Activated T-helper 1 cell treated with anti-CD3 and anti-CD28 coated beads, Interleukin-12 subunit alpha, Interleukin-12 subunit beta, Interleukin-2, Interleukin-4 antibody, amounts not matched to agents 30 ng/mL and 10 ng/mL and 1 ng/mL, durations not matched to agents 14 hours and 24 hours and 36 hours (primary cell): ENCODE results near the gene VEGFB. TPM values are rescaled to one million over a fixed set of nuclear protein-coding genes. Genes with fewer than 3 reads are reported as not detected.
A peak's percentile ranks its signal among the peaks of the same experiment; 100 is the strongest.

Experiments used
- DNase-seq: peaks from one replicate; pipeline ENCODE4 v3.0.0; 2021; ENCODE audit warnings: low spot score
- H3K27ac Mint-ChIP-seq: one replicate; pipeline ENCODE4 v1.8.0; 2021; ENCODE audit warnings: mild to moderate bottlenecking, mixed read lengths
- H3K27me3 Mint-ChIP-seq: one replicate; pipeline ENCODE4 v1.8.0; 2022; ENCODE audit warnings: mild to moderate bottlenecking, moderate library complexity, mixed read lengths; ENCODE audit not compliant: insufficient read depth
- H3K36me3 Mint-ChIP-seq: one replicate; pipeline ENCODE4 v1.8.0; 2021; ENCODE audit warnings: low read depth, mixed read lengths
- H3K4me1 Mint-ChIP-seq: one replicate; pipeline ENCODE4 v1.8.0; 2021; ENCODE audit warnings: low read depth, mixed read lengths
- H3K4me3 Mint-ChIP-seq: one replicate; pipeline ENCODE4 v1.8.0; 2021; ENCODE audit warnings: mild to moderate bottlenecking, moderate library complexity, mixed read lengths
- H3K9me3 Mint-ChIP-seq: one replicate; pipeline ENCODE4 v1.8.0; 2021; ENCODE audit warnings: mixed read lengths
- intact Hi-C: fragments of 100-400 bp; cut with micrococcal nuclease; formaldehyde crosslinking; loops from one replicate; pipeline ENCODE4 v1.15.1; 2024
- total RNA-seq: library from RNA; stranded (reverse); gene quantifications from 2 replicates; pipeline ENCODE4 v1.2.3, GENCODE V29; 2022

Gene VEGFB
- total RNA-seq, 1 donor from 2014 or later, result 60.2 TPM

DNA sequence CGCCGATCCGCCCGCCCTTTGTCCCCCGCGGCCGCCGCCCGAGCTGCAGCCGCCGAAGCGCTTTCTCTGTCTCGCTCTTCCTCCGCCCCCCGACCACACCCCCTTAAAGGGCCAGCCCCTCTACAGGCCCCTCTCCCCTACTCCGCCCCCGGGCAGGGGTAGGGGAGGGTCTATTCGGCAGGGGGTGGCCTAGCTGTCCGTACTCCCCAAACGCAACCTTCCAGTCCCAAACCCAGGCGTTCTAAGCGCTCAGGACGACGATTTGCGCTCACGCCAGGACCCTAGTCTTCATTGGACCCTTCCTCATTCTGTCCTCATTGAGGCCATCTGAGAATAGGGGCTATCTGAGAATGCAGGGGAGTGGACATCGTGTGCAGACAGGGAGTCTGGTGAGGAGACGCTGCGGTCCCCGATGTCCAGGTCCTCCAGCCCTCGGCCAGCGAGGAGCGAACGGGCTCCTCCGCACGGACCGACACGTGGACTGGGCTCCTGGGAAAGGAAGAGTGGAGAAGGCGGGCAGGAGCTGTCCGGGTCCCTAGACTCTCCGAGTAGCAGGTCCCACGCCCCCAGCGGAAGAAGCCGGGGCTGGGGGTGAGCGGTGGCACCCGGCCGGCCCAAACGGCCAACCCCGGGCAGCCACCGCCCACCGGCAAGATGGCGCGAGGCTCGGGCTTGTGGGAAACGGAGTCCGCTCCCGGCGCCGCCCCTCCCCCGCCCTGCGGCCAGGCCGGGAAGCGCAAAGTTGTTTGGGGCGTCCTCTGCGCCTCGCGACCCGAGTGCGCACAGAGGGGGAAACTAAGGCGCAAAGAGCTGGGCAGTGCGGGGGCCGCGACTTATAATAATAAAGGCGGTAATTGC is 12.7 kb downstream of the VEGFB start, which contains the start of gene PPP1R14B:
PPP1R14B (minus strand) TSS at position 73 of the 858 bp plus-strand sequence. CDS start 270 bp downstream, outside the sequence.
- H3K27ac Mint-ChIP-seq, result peak within 1 kb of the TSS; percentile 94
- peak within 1 kb of the TSS; percentile 94 for H3K4me3 Mint-ChIP-seq
- peaks cover 1% of the 10 kb centered on the region for H3K27me3 Mint-ChIP-seq
- peaks cover 29% of the 10 kb centered on the region for H3K4me1 Mint-ChIP-seq
- no peaks in the 10 kb centered on the region for H3K9me3 Mint-ChIP-seq
- peaks cover 4% of the 10 kb centered on the region for H3K36me3 Mint-ChIP-seq
- DNase-seq, result peak; percentile 79
- intact Hi-C loops, result loop anchor here (1.0 kb wide), 4 partner anchors 17 to 58 kb away; partner anchors contain the start of genes DNAJC4 and ESRRA

DNA sequence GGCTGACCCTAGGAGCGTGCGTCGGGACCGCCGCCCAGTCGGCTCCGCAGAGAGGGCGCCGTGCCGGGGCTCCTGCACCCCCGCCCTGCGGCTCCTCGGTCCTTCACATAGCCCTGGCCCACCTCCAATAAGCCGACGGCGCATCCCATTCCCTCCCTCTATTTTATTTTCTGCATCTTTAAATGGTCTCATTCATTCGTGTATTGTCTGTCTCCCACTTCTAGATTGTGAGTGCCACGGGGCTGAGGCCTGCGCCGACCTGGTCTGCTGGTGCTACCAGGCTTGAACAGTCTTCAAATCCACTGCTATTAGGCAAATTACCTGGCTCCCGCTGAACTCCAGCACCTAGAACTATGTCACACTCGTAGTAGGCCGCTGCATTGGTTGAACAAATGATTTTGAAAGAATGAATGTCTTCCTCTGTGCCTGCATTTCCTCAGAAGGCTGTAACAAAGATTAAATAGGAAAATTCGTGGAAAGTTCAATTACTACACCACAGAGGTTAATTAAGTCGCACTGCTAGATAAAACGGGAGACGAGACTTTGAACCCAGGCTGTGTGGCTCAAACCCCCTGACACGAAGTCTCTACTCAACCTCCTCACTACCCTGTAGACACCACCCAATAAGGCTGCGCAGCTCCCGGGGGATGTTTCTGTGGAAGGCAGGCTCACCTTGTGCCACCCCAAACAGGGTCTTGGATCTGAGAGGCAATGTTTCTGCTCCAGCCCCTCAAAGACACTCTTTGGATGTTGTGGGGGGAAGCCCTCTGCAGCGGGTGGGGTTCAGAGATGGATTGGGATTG is 13.5 kb downstream of the VEGFB start:
- Mint-ChIP-seq H3K9me3 (no peaks in the 10 kb centered on the region), H3K36me3 (peaks cover 2% of the 10 kb centered on the region), H3K4me3 (peak overlapping the region; percentile 77), H3K4me1 (peaks cover 21% of the 10 kb centered on the region), H3K27ac (peak overlapping the region; percentile 44), H3K27me3 (peaks cover 1% of the 10 kb centered on the region)
- intact Hi-C loops, result no loop called here
- DNase-seq, result no peak

DNA sequence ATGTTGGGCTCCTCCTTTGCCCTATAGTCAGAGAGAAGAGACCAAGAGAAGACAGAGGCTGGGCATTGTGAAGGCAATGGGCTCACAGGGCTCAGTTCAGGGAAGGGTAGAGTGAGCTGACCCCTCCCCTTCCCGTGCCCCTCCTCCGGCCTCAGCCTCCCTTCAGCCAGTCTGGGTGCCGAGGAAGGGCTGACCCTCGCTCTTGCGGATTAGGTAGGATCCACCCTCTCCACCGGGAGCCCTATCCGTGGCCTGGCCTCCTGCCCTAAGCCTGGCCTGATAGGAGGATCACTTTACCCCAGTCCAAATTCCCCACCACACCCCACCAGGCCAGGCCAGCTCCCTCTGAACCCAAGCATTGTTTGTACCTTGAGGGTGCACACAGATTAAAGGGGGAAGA is 14.2 kb downstream of the VEGFB start:
- H3K4me3 Mint-ChIP-seq, result peak overlapping the region; percentile 77
- H3K4me1 Mint-ChIP-seq, result peaks cover 14% of the 10 kb centered on the region
- no peak overlapping the region for H3K27ac Mint-ChIP-seq
- H3K9me3 Mint-ChIP-seq, result no peaks in the 10 kb centered on the region
- intact Hi-C loops, result no loop called here
- DNase-seq, result no peak
- H3K36me3 Mint-ChIP-seq, result no peaks in the 10 kb centered on the region
- peaks cover 1% of the 10 kb centered on the region for H3K27me3 Mint-ChIP-seq

DNA sequence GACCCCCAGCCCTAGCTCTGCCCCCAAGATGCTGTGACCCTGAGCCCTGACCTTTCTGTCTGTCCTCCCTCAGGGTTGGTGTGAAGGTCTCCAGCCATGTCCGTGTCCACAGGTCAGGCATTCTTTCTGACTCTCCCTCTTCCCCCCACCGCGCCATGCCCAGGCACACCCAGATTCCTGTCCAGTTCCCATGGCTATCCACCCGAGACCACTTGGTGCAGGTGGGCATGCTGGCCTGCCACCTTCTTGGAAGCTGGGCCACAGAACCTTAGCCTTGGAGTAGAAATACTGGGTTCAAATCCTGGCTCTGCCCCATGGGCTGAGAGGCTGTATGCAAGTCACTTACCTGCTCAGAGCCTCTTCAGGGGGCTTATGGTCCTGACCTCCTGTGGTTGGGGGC is 14.7 kb downstream of the VEGFB start:
- intact Hi-C loops, result no loop called here
- peaks cover 1% of the 10 kb centered on the region for H3K27me3 Mint-ChIP-seq
- no peaks in the 10 kb centered on the region for H3K9me3 Mint-ChIP-seq
- no peak for DNase-seq
- peaks cover 12% of the 10 kb centered on the region for H3K4me1 Mint-ChIP-seq
- no peak overlapping the region for H3K27ac Mint-ChIP-seq
- H3K4me3 Mint-ChIP-seq, result no peak overlapping the region
- no peaks in the 10 kb centered on the region for H3K36me3 Mint-ChIP-seq

DNA sequence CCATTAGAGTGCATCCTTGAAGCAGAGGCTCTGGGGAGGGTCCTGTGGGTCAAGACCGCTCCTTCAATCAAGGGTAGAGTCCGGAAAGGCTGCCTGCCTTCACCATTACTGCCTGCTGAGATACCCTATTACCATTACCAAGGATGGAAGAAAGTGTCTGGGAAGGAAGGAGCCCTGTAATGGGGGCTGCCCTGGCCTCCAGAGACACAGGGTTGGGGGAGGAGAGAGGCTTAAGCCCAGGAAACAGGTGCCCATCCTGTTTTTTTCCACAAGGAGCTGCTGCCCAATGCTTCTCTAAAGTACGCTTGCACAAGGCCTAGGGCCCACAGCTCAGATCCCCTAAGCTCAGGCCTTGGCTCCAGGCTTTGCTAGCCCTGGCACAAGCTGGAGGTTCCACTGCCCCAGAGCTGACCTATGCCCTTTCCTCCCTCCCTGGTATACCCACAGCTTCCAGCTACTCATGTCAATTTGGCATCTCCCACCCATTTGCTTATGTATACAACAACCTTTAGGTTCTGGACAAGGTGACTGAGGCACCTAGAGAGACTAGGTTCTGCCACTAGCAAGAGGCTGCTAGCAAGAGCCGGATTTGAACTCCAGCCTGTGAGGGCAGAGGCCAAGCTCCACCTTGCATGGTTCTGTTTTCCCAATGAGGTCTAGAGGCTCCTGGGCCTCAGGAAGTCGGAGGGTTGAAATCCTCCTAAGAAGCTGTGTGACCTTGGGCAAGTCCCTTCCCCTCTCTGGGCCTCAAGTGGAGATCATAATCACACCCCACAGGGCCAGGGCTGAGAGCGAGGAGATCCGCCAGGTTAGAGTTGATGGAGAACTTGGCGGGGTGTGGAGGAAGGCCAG is 15.4 kb downstream of the VEGFB start:
- intact Hi-C loops, result loop anchor here (5.0 kb wide), 1 partner anchor 108 kb away; the partner anchor contains the start of gene RPS6KA4
- peak overlapping the region; percentile 59 for H3K4me3 Mint-ChIP-seq
- peaks cover 1% of the 10 kb centered on the region for H3K27me3 Mint-ChIP-seq

DNA sequence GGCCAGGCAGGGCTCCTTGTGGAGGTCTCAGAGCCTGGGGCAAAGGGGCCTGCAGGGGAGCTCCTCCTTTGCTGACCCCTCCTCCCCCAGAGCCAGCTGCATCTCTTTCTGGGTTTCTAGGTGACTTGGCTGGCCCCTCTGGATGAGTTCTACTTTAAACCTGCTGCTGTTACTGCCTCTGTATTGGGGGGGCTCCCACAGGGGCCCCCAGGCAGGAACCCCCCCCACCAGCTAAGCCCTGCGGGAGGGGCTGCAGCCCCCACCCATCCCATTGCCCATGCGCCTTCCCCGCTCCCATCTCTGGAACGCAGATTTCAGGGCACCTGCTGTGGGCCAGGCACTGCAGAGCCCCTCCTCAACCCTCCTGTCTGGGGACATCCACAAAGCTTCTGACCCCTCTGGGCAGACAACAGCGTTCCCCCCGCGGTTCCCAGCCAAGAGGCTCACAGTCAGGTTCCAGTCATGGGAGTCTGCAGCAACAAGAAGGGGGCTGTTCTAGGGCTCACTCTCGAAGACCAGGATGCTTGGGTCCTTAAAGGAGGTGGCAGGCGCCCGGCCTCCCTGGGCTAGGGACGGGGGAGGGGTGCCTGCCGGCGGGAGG is 16.1 kb downstream of the VEGFB start:
- Mint-ChIP-seq H3K27ac (no peak overlapping the region), H3K27me3 (peaks cover 1% of the 10 kb centered on the region), H3K36me3 (no peaks in the 10 kb centered on the region), H3K4me3 (peak overlapping the region; percentile 81), H3K9me3 (no peaks in the 10 kb centered on the region), H3K4me1 (peaks cover 12% of the 10 kb centered on the region)
- no peak for DNase-seq
- intact Hi-C loops, result loop anchor here (1.0 to 5.0 kb wide), 5 partner anchors 9 to 107 kb away; partner anchors contain the start of genes ESRRA, FKBP2, NUDT22 and RPS6KA4

More for the DNA sequence above, 15.4 kb downstream of the VEGFB start:
- DNase-seq, result no peak
- Mint-ChIP-seq H3K27ac (no peak overlapping the region), H3K4me1 (peaks cover 12% of the 10 kb centered on the region), H3K36me3 (no peaks in the 10 kb centered on the region), H3K9me3 (no peaks in the 10 kb centered on the region)

DNA sequence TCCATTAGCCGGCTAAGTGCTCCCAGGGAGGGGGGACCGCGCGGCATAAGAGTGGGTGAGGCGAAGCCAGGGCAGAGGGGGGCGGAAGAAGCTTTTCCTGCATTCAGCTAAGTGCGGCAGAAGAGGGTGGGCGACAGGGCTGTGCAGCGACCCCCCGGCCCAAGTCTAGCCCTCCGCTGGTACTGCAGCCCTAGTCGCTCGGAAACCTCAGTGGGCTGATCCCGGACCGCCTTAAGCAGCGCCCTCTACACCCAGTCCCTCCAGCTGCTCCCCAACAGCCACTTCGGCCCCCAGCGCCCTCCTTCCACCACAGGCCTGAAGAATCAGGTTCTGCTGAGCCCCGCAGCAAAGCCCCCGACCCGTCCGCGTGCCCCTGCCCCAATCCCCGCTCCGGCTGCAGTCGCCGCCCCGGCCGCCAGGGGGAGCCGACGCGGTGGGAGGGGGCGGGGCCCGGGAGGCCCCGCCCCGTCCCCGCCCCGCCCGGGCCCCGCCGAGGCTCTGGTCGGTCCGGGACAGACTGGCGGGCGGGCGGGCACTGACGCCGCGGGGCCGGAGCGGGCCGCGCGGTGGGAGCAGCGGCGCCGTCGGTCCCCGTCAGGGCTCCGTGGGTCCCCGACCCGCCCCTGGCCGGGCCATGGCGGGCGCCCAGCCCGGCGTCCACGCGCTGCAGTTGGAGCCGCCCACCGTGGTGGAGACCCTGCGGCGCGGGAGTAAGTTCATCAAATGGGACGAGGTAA is 16.8 kb downstream of the VEGFB start, which contains the start of gene PLCB3:
PLCB3 (plus strand) TSS at position 515 of the 737 bp plus-strand sequence; CDS start at position 635, 120 bp downstream.
- peak; percentile 62 for DNase-seq
- peak within 1 kb of the TSS; percentile 66 for H3K27ac Mint-ChIP-seq
- H3K9me3 Mint-ChIP-seq, result no peaks in the 10 kb centered on the region
- H3K4me1 Mint-ChIP-seq, result peaks cover 12% of the 10 kb centered on the region
- no peaks in the 10 kb centered on the region for H3K36me3 Mint-ChIP-seq
- H3K4me3 Mint-ChIP-seq, result peak within 1 kb of the TSS; percentile 87
- intact Hi-C loops, result loop anchor here (1.0 to 5.0 kb wide), 5 partner anchors 10 to 106 kb away; partner anchors contain the start of genes ESRRA, FKBP2, NUDT22 and RPS6KA4
- peaks cover 1% of the 10 kb centered on the region for H3K27me3 Mint-ChIP-seq

DNA sequence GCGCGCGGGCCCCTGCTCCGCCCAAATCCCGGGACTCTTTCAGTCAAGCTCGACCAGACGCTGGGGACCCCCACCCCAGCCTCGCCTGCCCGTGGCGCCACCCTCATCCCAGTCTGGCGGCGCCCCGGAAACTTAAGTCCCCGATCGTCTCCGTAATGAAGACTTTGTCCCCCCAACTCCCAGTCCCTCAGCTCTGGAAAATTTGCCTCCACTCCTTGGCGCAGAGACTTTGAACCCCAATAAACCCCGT is 17.3 kb downstream of the VEGFB start:
- intact Hi-C loops, result loop anchor here (1.0 to 5.0 kb wide), 5 partner anchors 10 to 106 kb away; partner anchors contain the start of genes ESRRA, FKBP2, NUDT22 and RPS6KA4
- H3K36me3 Mint-ChIP-seq, result no peaks in the 10 kb centered on the region
- peak overlapping the region; percentile 66 for H3K27ac Mint-ChIP-seq
- DNase-seq, result no peak
- H3K9me3 Mint-ChIP-seq, result no peaks in the 10 kb centered on the region
- H3K4me3 Mint-ChIP-seq, result peak overlapping the region; percentile 87
- peaks cover 1% of the 10 kb centered on the region for H3K27me3 Mint-ChIP-seq
- peaks cover 12% of the 10 kb centered on the region for H3K4me1 Mint-ChIP-seq

DNA sequence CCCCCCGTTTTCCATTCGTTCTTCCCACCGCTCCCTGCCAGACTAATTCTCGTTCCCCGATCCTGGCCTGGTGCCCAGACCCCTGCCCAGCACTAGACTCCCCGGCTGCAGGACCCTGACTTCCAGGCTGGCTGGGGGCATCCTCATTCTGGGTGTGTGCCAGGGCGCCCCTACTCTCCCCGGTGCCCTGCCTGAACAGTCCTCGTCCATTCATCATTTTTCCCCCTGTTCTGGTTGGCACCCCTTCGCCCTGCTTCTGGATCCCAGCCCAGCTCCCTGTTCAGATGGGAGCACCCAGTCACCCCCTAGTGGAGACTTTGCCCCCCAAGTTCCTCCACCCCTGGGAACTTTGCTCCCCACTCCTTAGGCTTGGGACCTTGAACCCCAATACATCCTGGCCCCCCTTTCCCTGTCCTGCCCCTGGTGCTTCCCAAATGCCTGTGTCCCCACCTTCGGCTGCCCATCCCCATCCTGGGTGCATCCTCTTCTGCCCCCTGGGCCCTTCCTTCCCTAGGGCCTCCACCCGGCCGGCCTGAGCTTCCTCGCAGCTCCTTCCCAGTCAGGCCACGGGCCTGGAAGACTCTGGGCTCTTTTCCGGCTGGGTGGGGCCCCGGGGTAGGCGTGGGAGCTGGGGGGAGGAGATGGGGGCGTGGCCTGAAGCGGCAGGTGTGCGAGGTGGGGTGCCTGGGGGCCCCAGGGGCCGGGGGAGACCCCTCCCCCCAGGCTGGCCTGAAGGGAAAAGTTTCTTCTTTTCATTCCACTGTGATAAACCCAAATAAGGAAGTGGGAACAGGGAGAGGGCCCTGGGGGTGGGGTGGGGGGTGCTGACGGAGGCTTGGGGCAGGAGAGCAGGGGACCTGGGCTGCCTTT is 17.9 kb downstream of the VEGFB start:
- Mint-ChIP-seq H3K36me3 (no peaks in the 10 kb centered on the region), H3K9me3 (no peaks in the 10 kb centered on the region), H3K4me3 (peak overlapping the region; percentile 87), H3K27ac (peak overlapping the region; percentile 66), H3K4me1 (peaks cover 12% of the 10 kb centered on the region), H3K27me3 (peaks cover 1% of the 10 kb centered on the region)
- intact Hi-C loops, result loop anchor here (5.0 kb wide), 1 partner anchor 105 kb away; the partner anchor contains the start of gene RPS6KA4
- DNase-seq, result no peak

DNA sequence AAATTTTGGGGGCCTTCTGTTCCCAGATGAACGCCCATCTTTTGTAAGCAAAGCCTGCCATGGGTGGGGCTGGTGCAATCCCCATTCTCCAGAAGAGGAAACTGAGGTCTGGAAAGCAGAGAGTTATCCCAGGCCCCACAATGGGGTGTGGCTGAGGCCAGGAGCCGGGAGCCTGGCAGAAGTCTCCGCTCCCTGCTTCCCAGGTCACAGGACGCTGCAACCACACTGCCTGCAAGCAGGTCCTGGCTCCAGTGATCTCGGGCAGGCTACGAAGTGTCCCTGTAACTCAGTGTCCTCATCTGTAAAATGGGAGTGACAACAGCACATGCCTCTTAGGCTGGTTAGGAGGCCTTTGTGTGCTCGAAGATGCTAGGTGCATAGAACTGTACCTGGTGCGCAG is 18.7 kb downstream of the VEGFB start:
- intact Hi-C loops, result loop anchor here (5.0 kb wide), 1 partner anchor 104 kb away; the partner anchor contains the start of gene RPS6KA4
- Mint-ChIP-seq H3K4me1 (peaks cover 7% of the 10 kb centered on the region), H3K9me3 (no peaks in the 10 kb centered on the region), H3K36me3 (no peaks in the 10 kb centered on the region), H3K27ac (no peak overlapping the region), H3K27me3 (no peaks in the 10 kb centered on the region), H3K4me3 (peak overlapping the region; percentile 26)
- no peak for DNase-seq
